Stomach (tissue), 9 donors: Measurements from ENCODE around the gene CDC37L1. TPM values are rescaled to one million over a fixed set of nuclear protein-coding genes. Genes with fewer than 3 reads are reported as not detected.

Experiments
- DNase-seq, 2 donors: peaks; one replicate each; pipeline versions ENCODE4 v3.0.0 to v3.0.0-alpha.2; 2013 to 2019
- H3K27ac ChIP-seq, 5 donors: fragments of 200-600 bp in 4 of 5; sonication (generic) in 4 of 5; one replicate each; pipeline ENCODE4 v1.5.1; 2013 to 2019; ENCODE audit warnings: mild to moderate bottlenecking in 1 of 5, moderate library complexity in 1 of 5
- H3K27me3 ChIP-seq, 3 donors: fragments of 200-600 bp; sonication (generic); one replicate each; pipeline ENCODE4 v1.5.1; 2017 to 2019; ENCODE audit warnings: mixed run types in 1 of 3
- H3K36me3 ChIP-seq, 4 donors: fragments of 200-600 bp; sonication (generic); 1 replicate in 3 of 4; 2 replicates in 1 of 4; pipeline ENCODE4 v1.5.1; 2016 to 2019
- H3K4me1 ChIP-seq, 4 donors: fragments of 200-600 bp; sonication (generic); one replicate each; pipeline ENCODE4 v1.5.1; 2016 to 2019
- H3K4me3 ChIP-seq, 4 donors: fragments of 200-600 bp; sonication (generic) in 3 of 4; one replicate each; pipeline ENCODE4 v1.5.1; 2016 to 2019; ENCODE audit warnings: mild to moderate bottlenecking in 1 of 4
- H3K9me3 ChIP-seq, 4 donors: fragments of 200-600 bp; sonication (generic); one replicate each; pipeline ENCODE4 v1.5.1; 2016 to 2019
- EP300 ChIP-seq: sonication (generic); formaldehyde crosslinking; IDR thresholded peaks from one replicate; pipeline ENCODE4 v1.6.1; 2017; ENCODE audit warnings: antibody characterized with exemption
- POLR2A ChIP-seq, 4 donors: fragments of 450-650 bp; IDR thresholded peaks; one replicate each; pipeline ENCODE4 v1.6.1; 2016; ENCODE audit warnings: antibody characterized with exemption in 4 of 4, control low read depth in 2 of 4, mild to moderate bottlenecking in 1 of 4, moderate library complexity in 1 of 4
- POLR2AphosphoS5 ChIP-seq, 3 donors: sonication (generic); formaldehyde crosslinking; IDR thresholded peaks; one replicate each; pipeline ENCODE4 v1.6.1; 2016; ENCODE audit warnings: antibody characterized with exemption in 3 of 3
- WGBS, 5 donors: extraction: QIAGEN DNeasy Blood & Tissue Kit in 3 of 5; methylation state at CpG; one replicate each; pipeline versions ENCODE4 v1.1.5 to v1.1.7; 2013 to 2018; 5-methylcytosine and 5-hydroxymethylcytosine counted together
- intact Hi-C: fragments of 100-400 bp; cut with DNase I; formaldehyde crosslinking; loops from one replicate; pipeline ENCODE4 v1.15.1; 2023; ENCODE audit warnings: low total_unique reads
- polyA plus RNA-seq, 3 donors: library from polyadenylated mRNA; stranded (reverse); fragments of 200-250 nt; gene quantifications; one replicate each; pipeline ENCODE4 v1.2.3, GENCODE V29; 2013
- total RNA-seq, 5 donors: library from RNA; depleted of rRNA; stranded (reverse); fragments of >200 nt; gene quantifications; one replicate each; pipeline versions ENCODE4 v1.1.0 to v1.2.3, GENCODE V29; 2014 to 2016
- TF ChIP-seq, protein P1 (sequence below), 7 experiments: fragments of 450-650 bp in 4 of 7; fragments of 200-600 bp in 3 of 7; sonication (generic) in 3 of 7; IDR thresholded peaks; one replicate each; pipeline ENCODE4 v1.5.1; 2016 to 2019; ENCODE audit warnings: antibody characterized with exemption in 7 of 7, control low read depth in 2 of 7, mild to moderate bottlenecking in 1 of 7
- donor health status: healthy with polysubstance abuse.
- donor health status: Bipolar disorder and iron deficiency.
- donor health status: healthy.

Gene CDC37L1
- total and polyA plus RNA-seq, 8 donors: 3.5 to 56.7 (median 20.7) TPM

DNA sequence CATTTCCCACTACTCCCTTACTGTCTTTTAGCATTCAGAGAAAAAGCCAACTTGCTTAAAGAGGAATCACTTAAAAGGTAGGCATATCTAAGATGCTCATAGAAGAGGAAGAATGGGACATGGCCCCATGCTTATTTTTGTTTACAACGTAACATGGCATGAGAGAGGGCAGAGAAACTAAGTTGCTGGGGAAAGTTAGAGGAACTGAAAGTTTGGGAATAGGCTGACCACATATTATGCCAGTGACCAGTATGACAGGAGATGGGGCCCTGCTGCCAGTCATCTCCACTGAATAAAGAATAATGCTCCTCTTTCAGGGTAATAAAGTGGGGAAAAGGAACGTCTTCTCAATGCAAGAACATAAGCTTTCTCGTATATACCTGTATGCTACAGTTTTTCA, 15.4 kb upstream of the CDC37L1 start:
- WGBS, 5 donors: 37 to 71% (median 52%) methylated on average over 3 of the region's 3 CpGs
- H3K27me3 ChIP-seq: no peaks in the 10 kb centered on the region
- no peaks in the 10 kb centered on the region for H3K9me3 ChIP-seq
- TF ChIP-seq, protein P1, sequence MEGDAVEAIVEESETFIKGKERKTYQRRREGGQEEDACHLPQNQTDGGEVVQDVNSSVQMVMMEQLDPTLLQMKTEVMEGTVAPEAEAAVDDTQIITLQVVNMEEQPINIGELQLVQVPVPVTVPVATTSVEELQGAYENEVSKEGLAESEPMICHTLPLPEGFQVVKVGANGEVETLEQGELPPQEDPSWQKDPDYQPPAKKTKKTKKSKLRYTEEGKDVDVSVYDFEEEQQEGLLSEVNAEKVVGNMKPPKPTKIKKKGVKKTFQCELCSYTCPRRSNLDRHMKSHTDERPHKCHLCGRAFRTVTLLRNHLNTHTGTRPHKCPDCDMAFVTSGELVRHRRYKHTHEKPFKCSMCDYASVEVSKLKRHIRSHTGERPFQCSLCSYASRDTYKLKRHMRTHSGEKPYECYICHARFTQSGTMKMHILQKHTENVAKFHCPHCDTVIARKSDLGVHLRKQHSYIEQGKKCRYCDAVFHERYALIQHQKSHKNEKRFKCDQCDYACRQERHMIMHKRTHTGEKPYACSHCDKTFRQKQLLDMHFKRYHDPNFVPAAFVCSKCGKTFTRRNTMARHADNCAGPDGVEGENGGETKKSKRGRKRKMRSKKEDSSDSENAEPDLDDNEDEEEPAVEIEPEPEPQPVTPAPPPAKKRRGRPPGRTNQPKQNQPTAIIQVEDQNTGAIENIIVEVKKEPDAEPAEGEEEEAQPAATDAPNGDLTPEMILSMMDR (IDR thresholded peaks at IDR 0.05): no peak
- no peak for TF ChIP-seq POLR2A (IDR thresholded peaks at IDR 0.05)
- TF ChIP-seq EP300: no peak
- TF ChIP-seq POLR2AphosphoS5 (IDR thresholded peaks at IDR 0.05): no peak
- H3K27ac ChIP-seq: peak overlapping the region; percentile 59 to 96 (median 92)
- H3K4me3 ChIP-seq: peak overlapping the region in 3 of 4 donors; percentile 69 to 77 (median 77)
- no peak for DNase-seq
- intact Hi-C loops: no loop called here
- H3K4me1 ChIP-seq: peaks cover 29 to 56% (median 46%) of the 10 kb centered on the region in 4 donors
- H3K36me3 ChIP-seq: no peaks in the 10 kb centered on the region

GRCh38 chr9:4665357-4665756, 14.0 kb upstream of the CDC37L1 start:
- peak in 1 of 2 donors; percentile 70 for DNase-seq
- peaks cover 28 to 56% (median 46%) of the 10 kb centered on the region in 4 donors for H3K4me1 ChIP-seq
- 36 to 63% (median 44%) methylated on average over 2 of the region's 2 CpGs for WGBS, 5 donors
- no peaks in the 10 kb centered on the region for H3K36me3 ChIP-seq
- no peaks in the 10 kb centered on the region for H3K9me3 ChIP-seq
- H3K27me3 ChIP-seq: no peaks in the 10 kb centered on the region
- TF ChIP-seq EP300: no peak
- TF ChIP-seq, protein P1 (IDR thresholded peaks at IDR 0.05): no peak
- peak in 2 of 3 donors; percentile 37 to 55 for TF ChIP-seq POLR2AphosphoS5 (IDR thresholded peaks at IDR 0.05)
- no peak for TF ChIP-seq POLR2A (IDR thresholded peaks at IDR 0.05)
- intact Hi-C loops: no loop called here
- peak overlapping the region; percentile 53 to 96 (median 81) for H3K27ac ChIP-seq
- peak overlapping the region; percentile 45 to 77 (median 73) for H3K4me3 ChIP-seq

DNA sequence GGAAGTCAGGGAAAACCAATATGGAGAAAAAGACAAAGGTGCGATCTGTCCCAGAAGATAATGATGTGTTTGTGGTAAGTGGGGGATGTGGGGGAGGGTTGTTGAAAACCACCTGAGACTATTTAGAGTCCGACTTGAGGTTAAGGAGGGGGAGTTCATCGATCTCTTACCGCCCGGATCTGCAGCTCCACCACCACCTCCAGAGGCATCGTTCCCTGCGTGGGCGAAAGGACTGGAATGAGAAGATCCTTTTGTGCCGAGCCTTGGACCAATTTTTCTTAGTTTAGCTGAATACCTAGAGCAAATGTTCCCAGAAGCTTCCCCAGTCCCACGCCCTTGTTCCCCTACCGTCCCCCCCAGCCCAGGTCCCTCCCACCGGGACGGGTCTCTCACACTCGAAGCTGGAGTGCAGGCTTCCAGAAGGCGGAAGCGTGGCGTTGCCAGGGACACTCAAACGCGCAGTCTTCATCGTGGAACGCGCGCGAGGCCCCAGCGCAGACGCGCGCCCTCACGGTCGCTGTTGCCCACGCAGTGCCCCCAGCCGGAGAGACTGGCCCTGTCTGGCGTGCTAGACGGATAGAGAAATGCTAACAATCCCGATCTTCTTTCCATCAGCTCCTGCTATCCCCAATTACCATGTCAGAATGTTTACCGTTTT, 13.2 kb upstream of the CDC37L1 start, which contains the start of gene SPATA6L:
TSS of gene SPATA6L (minus strand) at position 439 of the 658 bp plus-strand sequence. CDS start at position 209, 230 bp downstream.
- Histone ChIP-seq H3K4me3 (peak within 1 kb of the TSS; percentile 45 to 77 (median 68)), H3K4me1 (peaks cover 28 to 54% (median 45%) of the 10 kb centered on the region in 4 donors), H3K27ac (peak within 1 kb of the TSS; percentile 76 to 96 (median 81)), H3K9me3 (no peaks in the 10 kb centered on the region), H3K27me3 (no peaks in the 10 kb centered on the region), H3K36me3 (no peaks in the 10 kb centered on the region)
- DNase-seq: peak; percentile 75 to 93
- peak in 2 of 3 donors; percentile 56 to 66 for TF ChIP-seq POLR2AphosphoS5 (IDR thresholded peaks at IDR 0.05)
- TF ChIP-seq, protein P1 (IDR thresholded peaks at IDR 0.05): no peak
- TF ChIP-seq POLR2A (IDR thresholded peaks at IDR 0.05): peak in 1 of 4 donors; percentile 16
- intact Hi-C loops: no loop called here
- WGBS, 5 donors: 1% methylated on average over 33 to 36 of the region's 36 CpGs

- Histone ChIP-seq H3K27ac (no peak overlapping the region), H3K4me3 (no peak overlapping the region), H3K9me3 (no peaks in the 10 kb centered on the region), H3K4me1 (peaks cover 22 to 44% (median 35%) of the 10 kb centered on the region in 4 donors), H3K36me3 (no peaks in the 10 kb centered on the region), H3K27me3 (no peaks in the 10 kb centered on the region)
- TF ChIP-seq EP300 (no peak), POLR2A (IDR thresholded peaks at IDR 0.05) (no peak), POLR2AphosphoS5 (IDR thresholded peaks at IDR 0.05) (no peak)
- TF ChIP-seq, protein P1 (IDR thresholded peaks at IDR 0.05): no peak
- 96 to 100% (median 97%) methylated on average over 1 of the region's 1 CpG for WGBS, 5 donors
- no peak for DNase-seq
- intact Hi-C loops: no loop called here
Measured at GRCh38 chr9:4667681-4668080, 11.7 kb upstream of the CDC37L1 start.
